Breast epithelium (tissue), 4 donors: ENCODE results near the gene RAB1A. TPM values are rescaled to one million over a fixed set of nuclear protein-coding genes. Genes with fewer than 3 reads are reported as not detected.

Source experiments
- DNase-seq, 2 donors: peaks; one replicate each; pipeline ENCODE4 v3.0.0-alpha.2; 2019; ENCODE audit warnings: low spot score in 2 of 2
- H3K27ac ChIP-seq, 2 donors: fragments of 200-600 bp; sonication (generic) in 1 of 2; one replicate each; pipeline ENCODE4 v1.5.1; 2016 to 2019; ENCODE audit warnings: mild to moderate bottlenecking in 1 of 2
- H3K27me3 ChIP-seq, 2 donors: fragments of 200-600 bp; sonication (generic) in 1 of 2; one replicate each; pipeline versions ENCODE4 v1.5.1 to v1.6.0; 2017 to 2019; ENCODE audit warnings: control low read depth in 1 of 2, mild to moderate bottlenecking in 1 of 2
- H3K36me3 ChIP-seq: fragments of 200-600 bp; one replicate; pipeline ENCODE4 v1.5.1; 2019
- H3K4me1 ChIP-seq, 2 donors: fragments of 200-600 bp; sonication (generic); one replicate each; pipeline ENCODE4 v1.5.1; 2016 to 2019; ENCODE audit warnings: control low read depth in 1 of 2
- H3K4me3 ChIP-seq, 3 donors: fragments of 200-600 bp; sonication (generic); 1 replicate in 2 of 3; 2 replicates in 1 of 3; pipeline ENCODE4 v1.5.1; 2016 to 2019; ENCODE audit warnings: mild to moderate bottlenecking in 3 of 3, moderate library complexity in 2 of 3
- H3K9me3 ChIP-seq, 2 donors: fragments of 200-600 bp; sonication (generic) in 1 of 2; one replicate each; pipeline ENCODE4 v1.5.1; 2016 to 2019; ENCODE audit warnings: control low read depth in 1 of 2
- POLR2A ChIP-seq: fragments of 450-650 bp; IDR thresholded peaks from one replicate; pipeline ENCODE4 v1.6.1; 2016; ENCODE audit warnings: antibody characterized with exemption, mild to moderate bottlenecking, moderate library complexity
- POLR2AphosphoS5 ChIP-seq, 3 donors: sonication (generic); formaldehyde crosslinking; IDR thresholded peaks; one replicate each; pipeline ENCODE4 v1.6.1; 2017; ENCODE audit warnings: antibody characterized with exemption in 3 of 3
- intact Hi-C: fragments of 100-400 bp; cut with DNase I; formaldehyde crosslinking; loops from one replicate; pipeline ENCODE4 v1.15.1; 2023; ENCODE audit warnings: low total_unique reads
- total RNA-seq, 3 donors: library from RNA; depleted of rRNA; stranded (reverse); fragments of >200 nt; gene quantifications; one replicate each; pipeline ENCODE4 v1.1.0, GENCODE V29; 2016
- TF ChIP-seq, protein P1 (sequence below), 3 donors: fragments of 450-650 bp; IDR thresholded peaks; one replicate each; pipeline ENCODE4 v1.5.1; 2016 to 2017; ENCODE audit warnings: antibody characterized with exemption in 3 of 3, mild to moderate bottlenecking in 3 of 3, moderate library complexity in 3 of 3

Gene RAB1A
- total RNA-seq, 3 donors from 2014 or later = 86.1 to 107 (median 89.5) TPM

DNA sequence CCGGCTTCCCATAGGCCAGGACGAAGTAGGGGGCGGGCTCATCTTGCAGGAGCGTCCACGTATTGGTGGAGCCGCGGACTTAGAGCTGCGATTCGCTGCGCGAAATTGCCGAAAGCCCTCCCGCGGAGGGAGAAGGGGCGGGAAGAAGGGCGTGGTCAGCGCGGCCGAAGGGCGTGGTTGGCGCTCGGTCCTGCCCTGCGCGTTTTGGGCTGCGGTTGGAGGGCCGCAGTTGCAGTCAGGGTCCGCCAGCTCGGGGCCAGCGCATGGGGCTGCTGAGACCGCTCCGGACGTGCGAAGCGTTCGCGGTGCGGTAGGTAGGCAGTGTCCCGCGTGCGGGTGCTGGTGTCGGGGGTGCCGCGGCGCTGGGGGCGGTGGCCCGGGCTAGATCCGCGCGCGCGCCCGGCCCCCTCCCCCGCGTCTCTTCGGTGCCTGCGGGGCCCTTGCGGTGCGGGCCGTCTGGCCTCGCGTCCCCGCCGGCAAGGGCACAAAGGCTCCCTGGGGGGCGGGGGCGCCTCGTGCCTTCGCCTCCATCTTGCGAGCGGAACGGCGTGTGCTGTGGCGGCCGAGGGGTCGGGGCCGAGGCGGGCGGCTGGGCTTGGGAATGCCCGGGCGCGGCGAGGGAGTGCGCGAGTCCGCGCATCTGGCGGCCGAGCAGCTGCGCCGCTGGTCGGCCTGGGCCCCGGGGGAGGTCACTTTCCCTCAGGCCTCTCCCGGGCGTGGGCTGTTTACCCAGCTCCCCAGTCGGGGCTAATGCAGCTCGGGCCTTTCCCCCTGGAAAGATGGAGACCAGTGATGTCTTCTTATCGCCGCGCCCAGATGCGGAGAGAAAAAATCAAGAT, 73.5 kb downstream of the RAB1A start, which contains the start of gene CEP68:
CEP68 (plus strand) TSS at position 202 of the 839 bp plus-strand sequence. CDS start 13,029 bp downstream, outside the sequence.
- H3K27me3 ChIP-seq = no peaks in the 10 kb centered on the region
- intact Hi-C loops = loop anchor here (2.0 kb wide), 1 partner anchor 70 kb away; no protein-coding TSS in a partner anchor
- H3K36me3 ChIP-seq = no peaks in the 10 kb centered on the region
- peak; percentile 97 for DNase-seq
- peaks cover 0 to 9% of the 10 kb centered on the region in 2 donors for H3K4me1 ChIP-seq
- TF ChIP-seq POLR2AphosphoS5 (IDR thresholded peaks at IDR 0.05) (peak; percentile 55 to 84 (median 76)), POLR2A (peak; percentile 82)
- TF ChIP-seq, protein P1, sequence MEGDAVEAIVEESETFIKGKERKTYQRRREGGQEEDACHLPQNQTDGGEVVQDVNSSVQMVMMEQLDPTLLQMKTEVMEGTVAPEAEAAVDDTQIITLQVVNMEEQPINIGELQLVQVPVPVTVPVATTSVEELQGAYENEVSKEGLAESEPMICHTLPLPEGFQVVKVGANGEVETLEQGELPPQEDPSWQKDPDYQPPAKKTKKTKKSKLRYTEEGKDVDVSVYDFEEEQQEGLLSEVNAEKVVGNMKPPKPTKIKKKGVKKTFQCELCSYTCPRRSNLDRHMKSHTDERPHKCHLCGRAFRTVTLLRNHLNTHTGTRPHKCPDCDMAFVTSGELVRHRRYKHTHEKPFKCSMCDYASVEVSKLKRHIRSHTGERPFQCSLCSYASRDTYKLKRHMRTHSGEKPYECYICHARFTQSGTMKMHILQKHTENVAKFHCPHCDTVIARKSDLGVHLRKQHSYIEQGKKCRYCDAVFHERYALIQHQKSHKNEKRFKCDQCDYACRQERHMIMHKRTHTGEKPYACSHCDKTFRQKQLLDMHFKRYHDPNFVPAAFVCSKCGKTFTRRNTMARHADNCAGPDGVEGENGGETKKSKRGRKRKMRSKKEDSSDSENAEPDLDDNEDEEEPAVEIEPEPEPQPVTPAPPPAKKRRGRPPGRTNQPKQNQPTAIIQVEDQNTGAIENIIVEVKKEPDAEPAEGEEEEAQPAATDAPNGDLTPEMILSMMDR (IDR thresholded peaks at IDR 0.05) = peak in 1 of 3 donors; percentile 8
- peak within 1 kb of the TSS; percentile 69 to 94 (median 87) for H3K4me3 ChIP-seq
- no peaks in the 10 kb centered on the region for H3K9me3 ChIP-seq
- peak within 1 kb of the TSS; percentile 89 to 90 for H3K27ac ChIP-seq

DNA sequence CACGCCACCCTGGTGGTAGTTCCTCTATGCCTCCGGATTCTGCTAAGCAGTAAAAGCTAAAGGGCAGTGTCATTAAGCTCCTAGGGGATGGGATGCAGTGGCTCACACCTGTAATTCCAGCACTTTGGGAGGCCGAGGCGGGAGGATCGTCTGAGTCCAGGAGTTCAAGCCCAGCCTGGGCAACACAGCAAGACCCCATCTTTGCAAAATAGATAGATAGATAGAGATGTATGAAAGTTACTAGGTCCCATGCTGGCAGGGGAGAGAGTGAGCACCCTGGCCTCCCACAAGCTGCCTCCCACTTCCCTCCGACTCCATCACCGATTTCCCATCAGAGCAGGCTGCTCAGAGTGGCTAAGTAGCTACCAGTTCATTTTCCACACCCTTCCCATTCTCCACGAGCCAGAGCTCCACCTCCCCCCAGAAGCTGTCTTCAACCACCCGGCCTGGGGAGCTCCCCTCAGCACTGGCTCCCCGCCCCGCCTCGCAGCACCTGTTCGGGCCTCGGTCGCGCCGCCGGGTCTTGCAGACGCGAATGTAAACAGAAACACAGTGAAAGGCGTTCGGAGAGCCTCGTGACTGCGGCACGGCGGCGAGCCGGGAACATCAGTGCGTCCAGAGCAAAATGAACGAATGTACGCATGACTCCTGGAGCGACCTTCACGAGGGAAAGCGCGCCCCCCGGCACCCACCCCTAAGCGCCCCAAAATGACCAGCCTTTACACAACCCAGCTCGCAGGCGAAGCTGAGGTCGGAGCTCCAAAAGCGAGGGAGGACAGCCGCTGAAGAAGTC, 74.3 kb downstream of the RAB1A start:
- H3K4me3 ChIP-seq = peak overlapping the region; percentile 69 to 94 (median 87)
- intact Hi-C loops = loop anchor here (2.0 kb wide), 1 partner anchor 71 kb away; no protein-coding TSS in a partner anchor
- H3K4me1 ChIP-seq = peaks cover 0 to under 1% of the 10 kb centered on the region in 2 donors
- H3K27me3 ChIP-seq = no peaks in the 10 kb centered on the region
- H3K27ac ChIP-seq = peak overlapping the region; percentile 75 to 89
- H3K36me3 ChIP-seq = no peaks in the 10 kb centered on the region
- H3K9me3 ChIP-seq = no peaks in the 10 kb centered on the region
- DNase-seq = no peak
- TF ChIP-seq POLR2A = no peak
- TF ChIP-seq, protein P1 (IDR thresholded peaks at IDR 0.05) = no peak
- TF ChIP-seq POLR2AphosphoS5 (IDR thresholded peaks at IDR 0.05) = no peak

DNA sequence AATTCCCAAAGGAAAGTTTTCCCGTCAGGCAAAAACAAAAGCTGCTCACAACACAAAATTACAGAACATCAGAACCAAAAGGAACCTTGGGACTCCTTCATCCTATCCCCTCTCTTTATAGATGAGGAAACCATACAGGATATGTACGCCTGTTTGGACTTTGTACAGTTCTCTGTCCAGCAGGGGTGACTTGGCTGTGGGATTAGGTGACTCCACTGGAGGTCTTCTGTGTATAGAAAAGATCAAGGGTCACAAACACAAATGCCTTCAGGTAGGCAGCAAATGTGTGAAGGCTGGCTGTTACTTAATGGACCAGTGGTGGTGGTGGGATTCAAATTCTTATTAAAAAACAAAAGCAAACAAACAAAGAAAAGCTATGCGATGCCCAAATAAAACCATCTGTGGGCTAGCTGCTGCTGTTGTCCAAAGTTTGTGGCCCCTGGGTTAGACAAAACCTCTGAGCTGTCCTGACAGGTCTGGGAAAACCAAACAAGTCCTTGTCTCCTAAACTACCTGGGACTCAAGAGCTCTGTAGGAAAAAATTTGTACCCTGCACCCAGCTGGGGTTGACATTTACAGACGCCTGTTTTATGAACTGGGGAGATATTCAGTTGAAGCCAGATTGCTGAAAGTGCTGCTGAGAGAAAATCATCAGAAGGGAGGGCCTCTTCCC, 75.0 kb downstream of the RAB1A start:
- intact Hi-C loops = no loop called here
- H3K27ac ChIP-seq = no peak overlapping the region

DNA sequence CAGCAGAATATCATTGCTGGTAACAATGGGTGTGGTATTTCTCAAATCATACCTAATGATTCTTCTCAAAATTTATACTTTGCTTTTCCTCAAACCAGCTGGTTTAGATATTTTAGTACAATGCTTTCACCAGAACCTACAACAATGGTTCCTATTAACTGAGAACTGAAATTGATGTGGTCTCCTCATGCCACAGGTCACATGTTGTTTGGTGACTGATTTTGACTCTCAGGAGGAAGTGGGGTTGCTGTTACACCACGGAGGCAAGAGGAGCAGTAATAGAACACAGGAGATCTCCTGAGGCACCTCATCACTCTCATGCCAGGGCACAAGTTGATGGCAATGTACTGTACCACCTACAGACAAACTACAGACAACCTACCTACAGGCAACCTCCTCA, 76.7 kb downstream of the RAB1A start:
- no peaks in the 10 kb centered on the region for H3K4me1 ChIP-seq
- no peak overlapping the region for H3K27ac ChIP-seq
- no peak for DNase-seq
- H3K4me3 ChIP-seq = no peak overlapping the region
- no peaks in the 10 kb centered on the region for H3K36me3 ChIP-seq
- H3K27me3 ChIP-seq = no peaks in the 10 kb centered on the region
- intact Hi-C loops = no loop called here
- no peaks in the 10 kb centered on the region for H3K9me3 ChIP-seq
- TF ChIP-seq POLR2AphosphoS5 (IDR thresholded peaks at IDR 0.05) (no peak), POLR2A (no peak)
- TF ChIP-seq, protein P1 (IDR thresholded peaks at IDR 0.05) = no peak

More for the DNA sequence above, 75.0 kb downstream of the RAB1A start:
- DNase-seq = no peak
- H3K9me3 ChIP-seq = no peaks in the 10 kb centered on the region
- no peaks in the 10 kb centered on the region for H3K36me3 ChIP-seq
- H3K4me1 ChIP-seq = no peaks in the 10 kb centered on the region
- no peaks in the 10 kb centered on the region for H3K27me3 ChIP-seq
- TF ChIP-seq POLR2A (no peak), POLR2AphosphoS5 (IDR thresholded peaks at IDR 0.05) (no peak)
- TF ChIP-seq, protein P1 (IDR thresholded peaks at IDR 0.05) = no peak
- no peak overlapping the region for H3K4me3 ChIP-seq
